IMR-90 (cell line): ENCODE data around the gene IFNA14. TPM values are rescaled to one million over a fixed set of nuclear protein-coding genes. Genes with fewer than 3 reads are reported as not detected.

Source experiments
- ATAC-seq: fragments of 200-7000 bp; cut with Tn5 transposase; 2 replicates; pipeline ENCODE4 v1.9.1; 2020; ENCODE audit warnings: low read depth, mild to moderate bottlenecking, moderate library complexity
- BruUV-seq: library from RNA; stranded (reverse); fragments of 400-500 nt; replicated peaks from 2 replicates; lab custom pipeline; 2021; lab: Mats Ljungman, UMichigan
- CTCF ChIA-PET: fragments of 300-600 bp; formaldehyde crosslinking; extraction: SDS; loops from one replicate; lab custom pipeline; 2021; ENCODE audit warnings: antibody characterized with exemption; lab: Yijun Ruan, JAX
- POLR2A ChIA-PET: fragments of 300-600 bp; sonication (Branson Sonifier 250); formaldehyde crosslinking; loops from one replicate; lab custom pipeline; 2022; ENCODE audit warnings: antibody characterized with exemption; ENCODE audit not compliant: unreplicated experiment; lab: Charles Lee
- DNase-seq: peaks from one replicate; pipeline ENCODE4 v3.0.0; 2013
- H2AFZ ChIP-seq: replicated peaks from 2 replicates; pipeline ENCODE3; 2013; ENCODE audit warnings: low read length, mild to moderate bottlenecking; ENCODE audit not compliant: poor library complexity
- H2AK5ac ChIP-seq: 2 replicates; pipeline ENCODE4 v1.6.1; 2013; ENCODE audit warnings: low read depth, low read length, inconsistent platforms
- H2AK9ac ChIP-seq: replicated peaks from 2 replicates; pipeline ENCODE3; 2013; ENCODE audit warnings: mild to moderate bottlenecking, low read depth, low read length, moderate library complexity; ENCODE audit not compliant: poor library complexity
- H2BK120ac ChIP-seq: 2 replicates; pipeline ENCODE4 v1.6.1; 2013; ENCODE audit warnings: low read depth, low read length, inconsistent platforms
- H2BK15ac ChIP-seq: 3 replicates; pipeline ENCODE4 v1.6.1; 2013; ENCODE audit warnings: low read depth, low read length, inconsistent platforms
- H2BK20ac ChIP-seq: 2 replicates; pipeline ENCODE4 v1.6.1; 2013; ENCODE audit warnings: low read depth, mild to moderate bottlenecking, inconsistent platforms, low read length, moderate library complexity
- H2BK5ac ChIP-seq: 2 replicates; pipeline ENCODE4 v1.6.1; 2013; ENCODE audit warnings: mild to moderate bottlenecking, low read depth, low read length, inconsistent platforms; ENCODE audit not compliant: poor library complexity, severe bottlenecking
- H3K14ac ChIP-seq: replicated peaks from 2 replicates; pipeline ENCODE4 v1.6.1; 2013; ENCODE audit warnings: low read depth, low read length, inconsistent platforms
- H3K18ac ChIP-seq: 2 replicates; pipeline ENCODE4 v1.6.1; 2013; ENCODE audit warnings: low read depth, low read length, control low read depth
- H3K23ac ChIP-seq: 2 replicates; pipeline ENCODE4 v1.6.1; 2013; ENCODE audit warnings: low read depth, low read length, inconsistent platforms
- H3K27ac ChIP-seq: 2 replicates; pipeline ENCODE4 v1.5.1; 2013; ENCODE audit warnings: mild to moderate bottlenecking, control low read depth, low read length; ENCODE audit not compliant: insufficient read depth
- H3K27me3 ChIP-seq: 2 replicates; pipeline ENCODE4 v1.6.1; 2013; ENCODE audit warnings: low read length; ENCODE audit not compliant: control insufficient read depth, insufficient read depth
- H3K36me3 ChIP-seq: 2 replicates; pipeline ENCODE4 v1.6.1; 2013; ENCODE audit warnings: low read length, mixed read lengths; ENCODE audit not compliant: control insufficient read depth, insufficient read depth
- H3K4ac ChIP-seq: 2 replicates; pipeline ENCODE4 v1.6.1; 2013; ENCODE audit warnings: low read depth, low read length, inconsistent platforms
- H3K4me1 ChIP-seq: 2 replicates; pipeline ENCODE4 v1.6.1; 2013; ENCODE audit warnings: low read length, mixed read lengths; ENCODE audit not compliant: control insufficient read depth, insufficient read depth
- H3K4me2 ChIP-seq: 2 replicates; pipeline ENCODE4 v1.6.1; 2013; ENCODE audit warnings: low read depth, mild to moderate bottlenecking, control low read depth, low read length, moderate library complexity
- H3K4me3 ChIP-seq: 2 replicates; pipeline ENCODE4 v1.5.1; 2013; ENCODE audit warnings: low read depth, mild to moderate bottlenecking, control low read depth, low read length, moderate library complexity; ENCODE audit not compliant: insufficient read depth
- H3K56ac ChIP-seq: 2 replicates; pipeline ENCODE4 v1.6.1; 2013; ENCODE audit warnings: low read length, inconsistent platforms; ENCODE audit not compliant: insufficient read depth; ENCODE audit errors: extremely low read depth
- H3K79me1 ChIP-seq, 2 experiments: 2 replicates each; pipeline ENCODE4 v1.6.1; 2013; ENCODE audit warnings: low read length in 2 of 2, inconsistent platforms in 1 of 2, low read depth in 1 of 2
- H3K9ac ChIP-seq: 2 replicates; pipeline ENCODE4 v1.6.1; 2013; ENCODE audit warnings: low read depth, low read length, control low read depth
- H3K9me1 ChIP-seq: 2 replicates; pipeline ENCODE4 v1.6.1; 2013; ENCODE audit warnings: low read length, inconsistent platforms; ENCODE audit not compliant: insufficient read depth
- H3K9me3 ChIP-seq: 2 replicates; pipeline ENCODE4 v1.6.1; 2013; ENCODE audit warnings: low read length; ENCODE audit not compliant: control insufficient read depth, insufficient read depth
- H4K20me1 ChIP-seq: 2 replicates; pipeline ENCODE4 v1.6.1; 2013; ENCODE audit warnings: low read length, inconsistent platforms; ENCODE audit not compliant: insufficient read depth
- H4K5ac ChIP-seq: 2 replicates; pipeline ENCODE4 v1.6.1; 2013; ENCODE audit warnings: mild to moderate bottlenecking, low read depth, low read length, control low read depth
- H4K8ac ChIP-seq, 2 experiments: 2 replicates each; pipeline ENCODE4 v1.6.1; 2013; ENCODE audit warnings: low read depth in 2 of 2, low read length in 2 of 2, control low read depth in 1 of 2, inconsistent platforms in 1 of 2
- H4K91ac ChIP-seq: 2 replicates; pipeline ENCODE4 v1.6.1; 2013; ENCODE audit warnings: low read depth, low read length, inconsistent platforms; ENCODE audit not compliant: insufficient read depth
- BHLHE40 ChIP-seq: fragments of 150-350 bp; IDR thresholded peaks from 2 replicates; pipeline ENCODE4 v1.6.1; 2016; ENCODE audit warnings: mild to moderate bottlenecking, low read depth, low read length
- CEBPB ChIP-seq: IDR thresholded peaks from 2 replicates; pipeline ENCODE4 v1.6.1; 2012; ENCODE audit warnings: low read depth, low read length, improper control_type of control experiment
- CHD1 ChIP-seq: IDR thresholded peaks from 2 replicates; pipeline ENCODE4 v1.6.1; 2012; ENCODE audit warnings: low read depth, low read length, improper control_type of control experiment
- CTCF ChIP-seq: conservative IDR thresholded peaks from 2 replicates; pipeline ENCODE4 v1.5.1; 2012; ENCODE audit warnings: mild to moderate bottlenecking, low read depth, low read length, improper control_type of control experiment
- FOS ChIP-seq: fragments of 150-350 bp; IDR thresholded peaks from 2 replicates; pipeline ENCODE4 v1.6.1; 2016; ENCODE audit warnings: low read depth, low read length
- MAFK ChIP-seq: IDR thresholded peaks from 2 replicates; pipeline ENCODE4 v1.6.1; 2012; ENCODE audit warnings: low read depth, low read length, improper control_type of control experiment
- MAZ ChIP-seq: IDR thresholded peaks from 2 replicates; pipeline ENCODE4 v1.6.1; 2012; ENCODE audit warnings: low read depth, mild to moderate bottlenecking, low read length, improper control_type of control experiment, moderate library complexity, borderline replicate concordance
- MXI1 ChIP-seq: IDR thresholded peaks from 2 replicates; pipeline ENCODE4 v1.6.1; 2012; ENCODE audit warnings: low read depth, mild to moderate bottlenecking, low read length, moderate library complexity, borderline replicate concordance
- NFE2L2 ChIP-seq: fragments of 150-350 bp; IDR thresholded peaks from 2 replicates; pipeline ENCODE4 v1.6.1; 2016; ENCODE audit warnings: low read depth, mild to moderate bottlenecking, low read length
- POLR2A ChIP-seq: IDR thresholded peaks from 2 replicates; pipeline ENCODE4 v1.6.1; 2012; ENCODE audit warnings: mild to moderate bottlenecking, low read depth, low read length
- RAD21 ChIP-seq: IDR thresholded peaks from 2 replicates; pipeline ENCODE4 v1.6.1; 2012; ENCODE audit warnings: low read length, improper control_type of control experiment
- RCOR1 ChIP-seq: IDR thresholded peaks from 2 replicates; pipeline ENCODE4 v1.6.1; 2012; ENCODE audit warnings: mild to moderate bottlenecking, low read length, improper control_type of control experiment; ENCODE audit not compliant: insufficient replicate concordance
- RFX5 ChIP-seq: IDR thresholded peaks from 2 replicates; pipeline ENCODE4 v1.8.0; 2012; ENCODE audit warnings: low read depth, mild to moderate bottlenecking, low read length, moderate library complexity
- SMC3 ChIP-seq: fragments of 150-350 bp; IDR thresholded peaks from 2 replicates; pipeline ENCODE4 v1.6.1; 2016; ENCODE audit warnings: low read depth, mild to moderate bottlenecking, antibody characterized with exemption, low read length, moderate library complexity
- WGBS, 2 experiments: methylation state at CpG; one replicate each; pipeline versions ENCODE4 v1.1.5 to v1.1.7; 2013; ENCODE audit warnings: missing lambda C conversion rate in 2 of 2; ENCODE audit not compliant: insufficient read length in 1 of 2; ENCODE audit errors: extremely low coverage in 2 of 2; 5-methylcytosine and 5-hydroxymethylcytosine counted together
- dilution Hi-C: fragments of 300-500 bp; cut with HindIII; formaldehyde crosslinking; loops from one replicate; pipeline ENCODE4 v1.14.3; 2018; ENCODE audit warnings: low sequenced_read_pairs; ENCODE audit not compliant: unreplicated experiment
- in situ Hi-C: fragments of 300-500 bp; cut with MboI; formaldehyde crosslinking; loops from 3 replicates; pipeline ENCODE4 v1.14.3; 2019; ENCODE audit warnings: low sequenced_read_pairs, inconsistent platforms, mixed read lengths
- intact Hi-C: fragments of 100-400 bp; cut with micrococcal nuclease; formaldehyde crosslinking; loops from 2 replicates; pipeline ENCODE4 v1.10.0; 2022
- polyA plus RNA-seq, 3 experiments: library from polyadenylated mRNA; depleted of rRNA; stranded (reverse); fragments of >200 nt; gene quantifications; 2 replicates each; pipeline ENCODE4 v1.2.3, GENCODE V29; 2012; ENCODE audit warnings: low replicate concordance in 1 of 3
- total RNA-seq: library from RNA; depleted of rRNA; stranded (reverse); fragments of >200 nt; gene quantifications from 2 replicates; pipeline ENCODE4 v1.2.3, GENCODE V29; 2012
- TF ChIP-seq, protein P1 (sequence below): fragments of 150-350 bp; IDR thresholded peaks from 2 replicates; pipeline ENCODE4 v1.6.1; 2017; ENCODE audit warnings: mild to moderate bottlenecking, antibody characterized with exemption, low read length, low read depth

IFNA14 gene
- total and polyA plus RNA-seq, 2 of the 4 experiments (the other 2 are of a cell fraction): not detected

DNA sequence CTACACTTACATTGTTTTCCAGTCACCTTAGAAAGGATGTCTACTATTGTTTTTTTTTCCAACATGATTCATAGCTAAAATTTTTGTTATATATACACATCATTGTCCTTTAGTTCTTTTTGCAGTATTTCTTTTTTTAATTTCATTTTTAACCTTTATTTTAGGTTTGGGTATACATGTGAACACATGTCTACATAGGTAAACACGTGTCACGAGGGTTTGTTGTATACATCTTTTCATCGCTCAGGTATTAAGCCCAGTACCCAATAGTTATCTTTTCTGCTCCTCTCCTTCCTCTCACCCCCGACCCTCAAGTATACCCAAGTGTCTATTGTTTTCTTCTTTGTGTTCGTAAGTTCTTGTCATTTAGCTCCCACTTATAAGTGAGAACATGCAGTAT lies 46.3 kb upstream of the IFNA14 start:
- no peak overlapping the region for H3K18ac ChIP-seq

More for the DNA sequence above, 46.3 kb upstream of the IFNA14 start:
- dilution Hi-C loops (no loop called here), intact Hi-C loops (no loop called here), in situ Hi-C loops (no loop called here)
- Histone ChIP-seq H2AFZ (no peak overlapping the region), H2BK20ac (no peak overlapping the region), H3K23ac (no peak overlapping the region), H3K9ac (no peak overlapping the region), H3K4me3 (no peak overlapping the region), H3K79me1 (no peaks in the 10 kb centered on the region), H2BK5ac (no peak overlapping the region), H3K9me1 (no peaks in the 10 kb centered on the region), H4K8ac (no peak overlapping the region), H3K4ac (no peak overlapping the region), H4K5ac (no peak overlapping the region), H3K4me1 (no peaks in the 10 kb centered on the region), H3K4me2 (no peak overlapping the region), H3K27ac (no peak overlapping the region), H3K27me3 (no peaks in the 10 kb centered on the region; the same call in 1 of the 2 replicates), H3K9me3 (no peaks in the 10 kb centered on the region), H2AK5ac (no peak overlapping the region), H2BK120ac (no peak overlapping the region), H3K36me3 (no peaks in the 10 kb centered on the region), H4K91ac (no peak overlapping the region), H4K20me1 (no peaks in the 10 kb centered on the region), H3K56ac (no peak overlapping the region), H3K14ac (no peak overlapping the region), H2BK15ac (no peak overlapping the region), H2AK9ac (no peak overlapping the region)
- ATAC-seq (no peak), DNase-seq (no peak)
- POLR2A ChIA-PET: no interaction called here
- CTCF ChIA-PET: no interaction called here
- TF ChIP-seq CHD1 (no peak), CEBPB (no peak), MXI1 (no peak), POLR2A (no peak), RFX5 (no peak), RAD21 (no peak), CTCF (no peak), NFE2L2 (no peak), MAFK (no peak), FOS (no peak), RCOR1 (no peak), MAZ (no peak), SMC3 (no peak), BHLHE40 (no peak)
- TF ChIP-seq, protein P1, sequence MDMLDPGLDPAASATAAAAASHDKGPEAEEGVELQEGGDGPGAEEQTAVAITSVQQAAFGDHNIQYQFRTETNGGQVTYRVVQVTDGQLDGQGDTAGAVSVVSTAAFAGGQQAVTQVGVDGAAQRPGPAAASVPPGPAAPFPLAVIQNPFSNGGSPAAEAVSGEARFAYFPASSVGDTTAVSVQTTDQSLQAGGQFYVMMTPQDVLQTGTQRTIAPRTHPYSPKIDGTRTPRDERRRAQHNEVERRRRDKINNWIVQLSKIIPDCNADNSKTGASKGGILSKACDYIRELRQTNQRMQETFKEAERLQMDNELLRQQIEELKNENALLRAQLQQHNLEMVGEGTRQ: no peak
- no TSS peak for BruUV-seq
- WGBS, 2 experiments: no CpG with 5 or more reads among the region's 5 CpGs
